ENCODE data around the gene MDH1B.

- TF ChIP-seq CTCF (IDR thresholded peaks at IDR 0.05), result no peak
- TF ChIP-seq POLR2A (IDR thresholded peaks at IDR 0.05), result no peak
Measured at GRCh38 chr2:206733341-206733740, 31.8 kb downstream of the MDH1B start.
